Left hindlimb (tissue), 1 donor: ENCODE measurements around the gene MCM5.

Source experiments
- DNase-seq: peaks from one replicate; pipeline ENCODE4 v3.0.0-alpha.2; 2018

MCM5 gene

DNA sequence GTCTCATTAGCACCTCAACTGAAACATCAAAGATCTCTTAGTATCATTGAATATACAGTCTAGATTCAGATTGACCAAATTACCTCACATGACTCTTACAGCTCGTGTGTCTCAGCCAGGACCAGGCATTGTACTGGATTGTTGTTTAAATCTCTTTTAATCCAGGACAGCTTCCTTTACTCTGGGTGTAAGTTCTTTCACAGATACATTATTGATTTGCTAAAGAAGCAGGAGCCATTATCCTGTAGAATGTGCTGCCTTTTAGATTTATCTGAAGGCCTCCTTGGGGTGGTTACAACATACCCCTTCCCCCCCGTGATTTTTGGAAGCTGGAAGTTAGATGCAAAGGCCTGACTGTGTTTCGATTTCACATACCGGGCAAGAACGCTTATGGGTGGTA, 4.2 kb downstream of the MCM5 start:
- no peak for DNase-seq

DNA sequence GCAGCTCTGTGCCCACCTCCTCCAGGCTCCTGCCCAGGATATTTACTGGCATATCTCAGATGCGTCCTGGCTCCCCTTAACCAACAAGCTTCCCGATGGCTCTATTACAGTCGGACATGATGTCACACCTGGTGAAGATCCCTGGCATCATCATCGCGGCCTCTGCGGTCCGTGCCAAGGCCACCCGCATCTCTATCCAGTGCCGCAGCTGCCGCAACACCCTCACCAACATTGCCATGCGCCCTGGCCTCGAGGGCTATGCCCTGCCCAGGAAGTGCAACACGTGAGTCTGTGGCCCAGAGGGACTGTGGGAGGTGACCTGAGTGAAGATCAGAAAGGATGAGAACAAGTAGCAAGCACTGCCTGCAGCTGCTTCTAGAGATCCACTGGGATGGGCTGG, 6.5 kb downstream of the MCM5 start:
- no peak for DNase-seq

DNA sequence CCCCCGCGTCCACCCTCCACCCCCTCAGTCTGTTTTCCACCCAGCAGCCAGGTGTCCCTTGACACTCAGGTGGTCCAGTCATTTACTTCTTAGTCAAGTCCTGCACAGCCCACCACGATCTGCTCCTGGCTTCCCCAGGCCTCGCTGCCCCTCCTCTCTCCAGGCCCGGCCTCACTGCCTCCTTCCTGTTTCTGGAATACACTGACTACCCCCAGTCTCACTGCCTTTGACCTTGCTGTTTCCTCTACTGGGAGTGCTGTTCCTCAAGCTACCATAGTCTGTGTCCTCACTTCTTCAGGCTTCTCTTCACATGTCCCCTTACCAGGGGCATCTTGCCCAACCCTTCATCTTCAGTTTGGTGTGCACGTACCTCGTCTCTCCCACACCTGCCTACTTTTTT, 7.4 kb downstream of the MCM5 start:
- no peak for DNase-seq

GRCh38 chr22:35409783-35410662, 10.1 kb downstream of the MCM5 start:
- DNase-seq = no peak

DNA sequence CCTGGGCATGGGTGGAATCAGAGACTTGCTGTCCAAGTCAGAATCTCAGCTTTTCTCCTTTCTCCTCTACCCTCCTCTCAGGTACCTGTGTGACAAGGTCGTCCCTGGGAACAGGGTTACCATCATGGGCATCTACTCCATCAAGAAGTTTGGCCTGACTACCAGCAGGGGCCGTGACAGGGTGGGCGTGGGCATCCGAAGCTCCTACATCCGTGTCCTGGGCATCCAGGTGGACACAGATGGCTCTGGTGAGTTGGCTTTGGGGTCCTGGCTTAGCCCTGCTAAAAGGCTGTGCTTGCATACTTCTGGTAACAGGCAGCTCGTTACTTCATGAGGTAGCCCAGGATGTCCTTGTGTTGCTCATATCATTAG, 10.7 kb downstream of the MCM5 start:
- no peak for DNase-seq

GRCh38 chr22:35411102-35411501, 11.2 kb downstream of the MCM5 start:
- DNase-seq = no peak

DNA sequence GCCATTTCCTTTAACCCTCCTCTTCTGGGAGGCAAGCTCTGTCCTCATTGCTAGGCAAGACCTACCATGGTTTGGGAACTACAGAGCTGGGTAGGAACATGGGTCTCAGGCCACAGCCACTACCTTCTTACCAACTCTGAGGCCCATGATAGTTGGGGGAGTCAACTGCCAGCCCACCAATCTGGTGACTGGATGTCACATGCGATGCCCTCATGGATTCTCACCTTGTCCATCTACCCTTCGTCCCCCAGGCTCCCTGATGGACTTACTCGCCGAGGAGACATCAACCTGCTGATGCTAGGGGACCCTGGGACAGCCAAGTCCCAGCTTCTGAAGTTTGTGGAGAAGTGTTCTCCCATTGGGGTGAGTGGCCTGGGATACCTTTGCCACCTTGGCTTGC, 13.7 kb downstream of the MCM5 start:
- DNase-seq = no peak

GRCh38 chr22:35417606-35418005, 17.7 kb downstream of the MCM5 start:
- no peak for DNase-seq

GRCh38 chr22:35418088-35418487, 18.1 kb downstream of the MCM5 start:
- DNase-seq = no peak

DNA sequence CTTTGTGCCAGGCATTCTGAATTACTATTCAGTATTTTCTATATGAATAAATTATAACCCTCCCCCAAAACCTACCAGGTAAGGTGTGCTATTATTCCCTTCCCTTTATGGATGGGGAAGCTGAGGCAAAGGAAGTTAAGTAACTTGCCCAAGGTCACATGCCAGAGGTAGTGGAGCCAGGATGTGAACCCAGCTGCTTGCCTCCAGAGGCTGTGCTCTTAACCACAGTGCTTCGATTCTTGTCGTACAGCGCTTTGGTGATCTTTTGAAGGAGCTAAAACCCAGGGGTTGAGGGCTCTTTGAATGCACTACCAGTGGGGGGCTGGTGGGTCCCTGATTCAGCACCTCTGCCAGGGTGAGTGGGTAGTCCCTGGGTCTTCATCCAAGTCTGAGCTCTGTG, 18.8 kb downstream of the MCM5 start:
- DNase-seq = no peak

DNA sequence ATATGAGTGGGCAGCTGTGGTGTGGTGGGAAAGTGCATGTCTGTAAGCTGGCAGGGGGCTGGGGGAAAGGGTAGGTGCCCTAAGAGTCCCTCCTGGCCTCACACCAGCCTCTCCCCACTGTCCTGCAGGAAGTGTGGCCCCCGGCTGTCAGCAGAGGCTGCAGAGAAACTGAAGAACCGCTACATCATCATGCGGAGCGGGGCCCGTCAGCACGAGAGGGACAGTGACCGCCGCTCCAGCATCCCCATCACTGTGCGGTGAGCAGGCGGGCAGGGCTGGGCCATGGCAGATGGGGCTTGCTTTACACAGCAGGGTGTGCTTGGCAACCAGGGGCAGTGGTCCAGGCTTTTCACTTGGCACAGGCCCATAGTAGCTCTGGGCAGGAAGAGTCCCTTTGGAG, 19.8 kb downstream of the MCM5 start:
- DNase-seq = no peak

GRCh38 chr22:35421121-35421520, 21.2 kb downstream of the MCM5 start:
- no peak for DNase-seq

DNA sequence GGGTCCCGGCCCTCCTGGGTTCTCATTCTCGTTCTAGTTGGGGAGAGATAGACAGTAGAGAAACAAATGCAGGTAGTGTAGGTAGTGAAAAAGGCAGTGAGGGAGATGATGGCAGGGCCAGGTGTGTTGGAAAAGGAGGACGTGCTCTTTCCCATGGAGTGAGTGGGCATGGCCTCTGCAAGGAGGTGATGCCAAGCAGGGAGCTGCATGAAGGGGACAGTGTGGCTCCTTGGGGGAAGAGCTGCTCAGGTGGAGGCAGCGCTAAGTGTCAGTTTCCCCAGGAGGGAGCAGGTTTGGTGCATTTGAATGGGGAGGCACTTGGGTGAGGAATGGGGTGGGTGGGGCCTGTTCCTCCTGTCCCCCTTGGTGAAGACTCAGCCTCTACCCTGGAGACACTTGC, 22.2 kb downstream of the MCM5 start:
- DNase-seq = no peak

DNA sequence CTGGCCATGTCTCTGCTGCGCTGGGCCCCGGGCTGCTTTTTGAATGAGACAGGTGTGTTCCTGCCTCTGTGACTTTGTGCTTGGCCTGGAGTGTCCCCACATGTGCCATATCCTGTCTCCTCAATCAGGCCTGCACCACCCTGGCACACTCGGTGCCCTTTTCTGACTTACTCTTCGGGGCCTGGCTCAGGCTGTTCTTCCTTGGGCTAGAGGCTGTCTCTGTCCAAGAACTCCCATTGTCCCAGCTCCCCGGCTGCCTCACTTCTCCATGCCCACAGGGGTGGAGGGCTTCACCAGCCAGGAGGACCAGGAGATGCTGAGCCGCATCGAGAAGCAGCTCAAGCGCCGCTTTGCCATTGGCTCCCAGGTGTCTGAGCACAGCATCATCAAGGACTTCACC, 23.0 kb downstream of the MCM5 start:
- no peak for DNase-seq

DNA sequence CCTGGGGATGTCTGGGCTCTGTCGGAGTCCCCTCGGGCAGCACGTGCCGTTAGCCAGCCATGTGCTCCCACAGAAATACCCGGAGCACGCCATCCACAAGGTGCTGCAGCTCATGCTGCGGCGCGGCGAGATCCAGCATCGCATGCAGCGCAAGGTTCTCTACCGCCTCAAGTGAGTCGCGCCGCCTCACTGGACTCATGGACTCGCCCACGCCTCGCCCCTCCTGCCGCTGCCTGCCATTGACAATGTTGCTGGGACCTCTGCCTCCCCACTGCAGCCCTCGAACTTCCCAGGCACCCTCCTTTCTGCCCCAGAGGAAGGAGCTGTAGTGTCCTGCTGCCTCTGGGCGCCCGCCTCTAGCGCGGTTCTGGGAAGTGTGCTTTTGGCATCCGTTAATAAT, 24.1 kb downstream of the MCM5 start:
- no peak for DNase-seq

GRCh38 chr22:35424761-35425160, 24.8 kb downstream of the MCM5 start:
- DNase-seq = no peak

DNA sequence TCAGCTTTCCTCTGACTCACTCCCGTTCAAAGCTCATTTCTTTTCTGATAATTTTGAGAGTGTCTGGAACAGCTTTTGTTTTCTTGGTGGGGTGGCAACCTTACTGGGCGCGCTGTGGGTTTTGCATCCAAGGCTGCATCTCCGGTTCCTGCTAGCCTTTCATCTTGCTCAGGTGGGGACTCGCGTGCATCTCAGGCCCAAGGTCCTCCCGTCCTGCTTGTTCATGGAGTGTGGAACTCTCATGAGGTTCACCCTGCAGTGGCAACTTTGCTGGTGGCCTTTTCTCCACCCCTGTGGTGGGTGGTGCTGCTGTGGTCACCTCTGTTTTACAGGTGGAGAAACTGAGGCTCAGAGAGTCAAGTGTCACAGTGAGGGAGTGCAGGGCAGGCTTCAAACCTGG, 25.6 kb downstream of the MCM5 start:
- DNase-seq = no peak

GRCh38 chr22:35425971-35426800, 26.2 kb downstream of the MCM5 start:
- DNase-seq = no peak

- DNase-seq = no peak
Measured at GRCh38 chr22:35426801-35427140, 26.8 kb downstream of the MCM5 start.

GRCh38 chr22:35430897-35431322, 31.0 kb downstream of the MCM5 start:
- peak; percentile 84 for DNase-seq

DNA sequence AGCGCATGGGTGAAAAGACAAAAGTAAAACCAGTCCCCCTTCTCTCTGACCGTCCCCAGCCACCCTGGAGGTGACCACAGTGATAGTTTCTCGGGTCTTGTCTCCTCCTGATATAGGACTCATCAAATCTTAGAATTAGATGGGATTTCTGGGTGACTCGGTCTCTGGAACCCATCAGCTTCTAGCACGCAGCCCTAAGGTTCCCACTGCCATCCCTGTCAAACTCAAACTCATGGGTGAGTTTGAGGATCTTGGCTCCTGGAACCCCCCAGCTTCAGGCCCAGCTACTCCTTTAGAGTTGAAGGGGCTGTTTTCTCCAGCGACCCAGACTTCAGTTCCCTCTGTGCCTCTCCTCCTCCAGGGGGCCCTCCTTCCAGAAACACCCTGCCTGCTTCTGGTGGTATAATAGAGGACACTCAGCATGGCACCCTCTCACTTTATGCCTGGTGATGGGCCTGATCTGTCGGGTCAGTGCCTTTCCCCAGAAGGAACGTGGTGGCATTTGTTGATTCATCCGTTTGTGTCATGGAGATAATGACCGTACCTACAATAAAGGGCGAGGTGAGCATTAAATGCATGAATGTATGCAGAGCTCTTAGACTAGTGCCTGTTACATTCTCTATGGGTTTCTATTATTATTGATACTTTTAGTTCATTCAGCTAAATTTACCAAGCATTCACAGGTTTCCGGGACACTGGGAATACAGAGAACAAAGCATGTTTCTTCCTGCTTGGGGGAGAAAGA, 31.7 kb downstream of the MCM5 start:
- no peak for DNase-seq

DNA sequence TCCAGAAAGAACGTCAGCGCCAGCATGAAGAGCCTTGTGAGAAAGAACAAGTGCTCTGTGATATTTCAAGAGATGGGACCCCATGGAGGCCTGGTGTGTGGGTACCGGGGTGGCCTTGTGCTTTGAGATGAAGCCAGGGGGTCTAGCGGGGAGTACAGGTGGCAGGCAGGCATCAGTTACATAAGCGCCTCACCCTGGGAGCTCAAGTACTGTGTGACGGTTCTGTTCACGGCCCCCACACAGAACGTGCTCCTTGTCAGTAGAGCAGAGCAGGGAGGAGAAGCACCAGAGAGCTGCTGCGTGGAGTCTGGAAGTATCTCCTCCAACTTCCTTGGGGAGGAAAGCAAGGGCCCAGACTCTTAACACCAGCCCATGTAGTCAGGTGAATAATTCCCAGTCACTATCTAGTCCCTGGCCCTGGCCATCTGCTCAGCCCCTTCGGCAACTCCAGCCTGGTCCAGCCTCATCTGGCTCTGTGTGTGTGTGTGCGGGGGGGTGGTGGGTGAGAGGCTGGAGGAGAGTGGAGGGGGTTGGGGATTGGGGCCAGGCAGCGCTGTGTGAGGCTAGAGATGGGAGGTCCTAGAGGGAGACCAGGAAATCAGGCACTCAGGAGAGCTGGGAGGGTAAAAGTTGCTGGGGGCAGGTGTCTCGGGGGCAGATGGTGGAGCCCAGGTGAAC, 32.4 kb downstream of the MCM5 start:
- no peak for DNase-seq
